Astrocyte (in vitro differentiated cells and primary cell): ENCODE measurements around the gene BLTP3B. TPM values are rescaled to one million over a fixed set of nuclear protein-coding genes. Genes with fewer than 3 reads are reported as not detected.
A peak's percentile ranks its signal among the peaks of the same experiment; 100 is the strongest.

ENCODE experiments used
- DNase-seq: peaks from one replicate; pipeline ENCODE4 v3.0.0-alpha.2; 2010; ENCODE audit warnings: low read depth
- FAIRE-seq: peaks from 2 replicates; lab custom pipeline; 2011; peaks lifted over from hg19 to GRCh38; lab: Jason Lieb, UNC
- H2AFZ ChIP-seq: 2 replicates; pipeline ENCODE4 v1.6.0; 2012; ENCODE audit warnings: low read depth, low read length, inconsistent platforms
- H3K27ac ChIP-seq: 2 replicates; pipeline ENCODE4 v1.5.1; 2011; ENCODE audit warnings: low read depth, low read length, inconsistent platforms
- H3K27me3 ChIP-seq: 2 replicates; pipeline ENCODE4 v1.6.0; 2011; ENCODE audit warnings: low read length, inconsistent platforms; ENCODE audit not compliant: insufficient read depth
- H3K36me3 ChIP-seq: 2 replicates; pipeline ENCODE4 v1.5.1; 2011; ENCODE audit warnings: low read length, inconsistent platforms; ENCODE audit not compliant: insufficient read depth
- H3K4me1 ChIP-seq: 2 replicates; pipeline ENCODE4 v1.5.1; 2011; ENCODE audit warnings: low read length, inconsistent platforms; ENCODE audit not compliant: insufficient read depth
- H3K4me2 ChIP-seq: 2 replicates; pipeline ENCODE4 v1.6.0; 2012; ENCODE audit warnings: low read length, inconsistent platforms
- H3K4me3 ChIP-seq: 2 replicates; pipeline ENCODE4 v1.5.1; 2011; ENCODE audit warnings: low read depth, mild to moderate bottlenecking, low read length, inconsistent platforms; ENCODE audit not compliant: insufficient read depth
- H3K79me2 ChIP-seq: 2 replicates; pipeline ENCODE4 v1.6.0; 2012; ENCODE audit warnings: mild to moderate bottlenecking, low read length, inconsistent platforms; ENCODE audit not compliant: insufficient read depth
- H3K9ac ChIP-seq: 2 replicates; pipeline ENCODE4 v1.6.0; 2012; ENCODE audit warnings: mild to moderate bottlenecking, low read length, inconsistent platforms
- H3K9me3 ChIP-seq: 2 replicates; pipeline ENCODE4 v1.5.1; 2012; ENCODE audit warnings: low read depth, mild to moderate bottlenecking, low read length, inconsistent platforms; ENCODE audit not compliant: insufficient read depth
- H4K20me1 ChIP-seq: 2 replicates; pipeline ENCODE4 v1.6.0; 2012; ENCODE audit warnings: low read length, inconsistent platforms; ENCODE audit not compliant: insufficient read depth
- H3K27ac Mint-ChIP-seq: one replicate; pipeline ENCODE4 v1.8.0; 2021; ENCODE audit warnings: mild to moderate bottlenecking, mixed read lengths; ENCODE audit not compliant: unreplicated experiment
- H3K27me3 Mint-ChIP-seq: one replicate; pipeline ENCODE4 v1.8.0; 2021; ENCODE audit warnings: low read depth, mixed read lengths; ENCODE audit not compliant: unreplicated experiment
- H3K36me3 Mint-ChIP-seq: one replicate; pipeline ENCODE4 v1.8.0; 2021; ENCODE audit warnings: low read depth, mixed read lengths; ENCODE audit not compliant: unreplicated experiment
- H3K4me1 Mint-ChIP-seq: one replicate; pipeline ENCODE4 v1.8.0; 2021; ENCODE audit warnings: low read depth, mixed read lengths; ENCODE audit not compliant: unreplicated experiment
- H3K4me3 Mint-ChIP-seq: one replicate; pipeline ENCODE4 v1.8.0; 2021; ENCODE audit warnings: mild to moderate bottlenecking, moderate library complexity, mixed read lengths; ENCODE audit not compliant: unreplicated experiment
- H3K9me3 Mint-ChIP-seq: one replicate; pipeline ENCODE4 v1.8.0; 2021; ENCODE audit warnings: mild to moderate bottlenecking, mixed read lengths; ENCODE audit not compliant: unreplicated experiment
- CTCF ChIP-seq: IDR thresholded peaks from 2 replicates; pipeline ENCODE4 v1.5.1; 2011; ENCODE audit warnings: low read depth, mild to moderate bottlenecking, inconsistent platforms, low read length, moderate library complexity; ENCODE audit not compliant: insufficient read depth
- EZH2 ChIP-seq: IDR thresholded peaks from 2 replicates; pipeline ENCODE4 v1.6.1; 2012; ENCODE audit warnings: mild to moderate bottlenecking, low read length, inconsistent platforms; ENCODE audit not compliant: insufficient read depth
- total RNA-seq: library from RNA; stranded (reverse); gene quantifications from 2 replicates; pipeline ENCODE4 v1.2.1, GENCODE V29; 2021

BLTP3B gene
- total RNA-seq, 1 donor from 2014 or later = 13.3 TPM

- Mint-ChIP-seq H3K27ac (no peak overlapping the region), H3K27me3 (no peaks in the 10 kb centered on the region), H3K9me3 (peaks cover 3% of the 10 kb centered on the region), H3K36me3 (peaks cover 3% of the 10 kb centered on the region), H3K4me1 (peaks cover 4% of the 10 kb centered on the region), H3K4me3 (peak overlapping the region; percentile 40)
- no peak overlapping the region for H3K9ac ChIP-seq
- no peaks in the 10 kb centered on the region for H3K36me3 ChIP-seq
- no peaks in the 10 kb centered on the region for H3K9me3 ChIP-seq
- H3K4me1 ChIP-seq = peaks cover 4% of the 10 kb centered on the region
- DNase-seq = peak; percentile 48
- H3K27me3 ChIP-seq = no peaks in the 10 kb centered on the region
- no peak overlapping the region for H2AFZ ChIP-seq
- no peak for TF ChIP-seq EZH2
- no peak for TF ChIP-seq CTCF
- H3K4me2 ChIP-seq = no peak overlapping the region
- peaks cover 90% of the 10 kb centered on the region for H3K79me2 ChIP-seq
- no peak for FAIRE-seq
- peaks cover 66% of the 10 kb centered on the region for H4K20me1 ChIP-seq
- H3K4me3 ChIP-seq = no peak overlapping the region
- no peak overlapping the region for H3K27ac ChIP-seq
Observed at GRCh38 chr12:100127766-100128511, 14.7 kb downstream of the BLTP3B start.

GRCh38 chr12:100123316-100124095 is 19.2 kb downstream of the BLTP3B start:
- Mint-ChIP-seq H3K36me3 (no peaks in the 10 kb centered on the region), H3K9me3 (no peaks in the 10 kb centered on the region), H3K27me3 (no peaks in the 10 kb centered on the region), H3K4me1 (peaks cover 4% of the 10 kb centered on the region), H3K27ac (no peak overlapping the region), H3K4me3 (no peak overlapping the region)
- H3K4me3 ChIP-seq = no peak overlapping the region
- no peaks in the 10 kb centered on the region for H3K36me3 ChIP-seq
- H3K9me3 ChIP-seq = no peaks in the 10 kb centered on the region
- H3K27me3 ChIP-seq = no peaks in the 10 kb centered on the region
- no peak overlapping the region for H3K4me2 ChIP-seq
- no peak for TF ChIP-seq CTCF
- no peak for TF ChIP-seq EZH2
- H3K79me2 ChIP-seq = peaks cover 90% of the 10 kb centered on the region
- H3K9ac ChIP-seq = no peak overlapping the region
- H2AFZ ChIP-seq = no peak overlapping the region
- no peak overlapping the region for H3K27ac ChIP-seq
- FAIRE-seq = no peak
- H3K4me1 ChIP-seq = peaks cover 4% of the 10 kb centered on the region
- H4K20me1 ChIP-seq = peaks cover 60% of the 10 kb centered on the region
- no peak for DNase-seq
